ENCODE data around the gene LAMTOR1.

GRCh38 chr11:72069200-72069599 lies 33.9 kb downstream of the LAMTOR1 start:
- TF ChIP-seq CTCF (IDR thresholded peaks at IDR 0.05 in 8 of 11, conservative IDR thresholded peaks at IDR 0.05 in 3 of 11) (no peak), POLR2A (IDR thresholded peaks at IDR 0.05) (no peak)

Measured in spleen (tissue), 7 donors.